Measurements from ENCODE around the gene PDCD1LG2. TPM values are rescaled to one million over a fixed set of nuclear protein-coding genes. Genes with fewer than 3 reads are reported as not detected.
A peak's percentile ranks its signal among the peaks of the same experiment; 100 is the strongest.
"Not testable (repeated sequence)": the region's sequence is repeated elsewhere in the genome, so short reads cannot be mapped to it uniquely, and the experiment has no call there.

PDCD1LG2 gene
- total RNA-seq, result 20.4 and 27.0 TPM in 2 replicates

DNA sequence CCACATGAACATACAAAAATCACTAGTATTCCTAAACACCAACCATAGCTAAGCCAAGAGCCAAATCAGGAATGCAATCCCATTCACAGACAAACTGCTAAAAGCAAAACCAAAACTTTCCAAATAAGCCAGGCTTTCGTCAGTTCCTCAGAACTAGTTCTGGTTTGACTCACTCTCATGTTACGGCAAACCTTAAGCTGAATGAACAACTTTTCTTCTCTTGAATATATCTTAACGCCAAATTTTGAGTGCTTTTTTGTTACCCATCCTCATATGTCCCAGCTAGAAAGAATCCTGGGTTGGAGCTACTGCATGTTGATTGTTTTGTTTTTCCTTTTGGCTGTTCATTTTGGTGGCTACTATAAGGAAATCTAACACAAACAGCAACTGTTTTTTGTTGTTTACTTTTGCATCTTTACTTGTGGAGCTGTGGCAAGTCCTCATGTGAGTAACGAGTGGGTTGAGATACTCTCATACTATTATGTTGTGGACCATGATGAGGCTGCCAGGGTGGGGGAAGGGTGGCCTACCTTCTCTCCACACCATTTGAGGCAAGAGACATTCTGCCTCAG, at the start of gene PDCD1LG2:
Gene PDCD1LG2, plus strand, starts transcription at position 172 of the 572 bp plus-strand sequence. CDS start 12,016 bp downstream, outside the sequence.
- DNase-seq (ENCODE audit: extremely low read depth, low read depth, low spot score), result no peak

DNA sequence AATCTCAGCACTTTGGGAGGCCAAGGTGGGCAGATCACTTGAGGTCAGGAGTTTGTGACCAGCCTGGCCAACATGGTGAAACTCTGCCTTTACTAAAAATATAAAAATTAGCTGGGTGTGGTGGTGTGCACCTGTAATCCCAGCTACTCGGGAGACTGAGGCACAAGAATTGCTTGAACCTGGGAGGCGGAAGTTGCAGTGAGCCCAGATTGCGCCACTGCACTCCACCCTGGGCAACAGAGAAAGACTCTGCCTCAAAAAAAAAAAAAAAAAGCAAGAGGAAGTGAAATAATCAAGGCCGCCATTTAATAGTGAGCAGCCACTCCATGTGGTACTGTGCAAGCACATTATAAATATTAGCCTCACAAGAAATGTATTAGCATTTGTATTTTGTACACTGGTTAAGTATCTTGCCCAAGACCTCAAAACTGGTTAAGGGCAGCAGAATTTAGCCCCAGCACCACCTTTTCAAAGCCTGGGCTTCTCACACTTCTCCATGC, 45.5 kb upstream of the PDCD1LG2 start:
- DNase-seq (ENCODE audit: extremely low read depth, low read depth, low spot score), result not testable (repeated sequence)

DNA sequence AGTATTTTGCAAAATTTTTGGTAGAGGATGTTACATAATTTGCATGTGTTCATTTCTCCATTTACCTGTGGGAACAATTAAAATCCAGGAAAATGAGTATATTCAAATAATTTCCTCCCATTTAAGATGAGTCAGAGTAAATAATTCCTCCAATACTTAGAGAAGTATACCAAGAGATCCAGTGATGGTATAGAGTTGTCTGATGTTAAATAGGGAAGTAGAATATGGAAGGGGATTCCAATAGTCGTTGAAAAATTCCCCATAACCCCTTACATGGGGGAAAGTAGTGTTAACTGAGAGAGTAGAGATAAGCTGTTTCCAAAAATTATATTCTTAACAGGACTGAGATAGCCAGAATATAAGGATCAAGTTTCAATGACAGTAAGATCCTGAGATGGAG, 44.3 kb upstream of the PDCD1LG2 start:
- no peak for DNase-seq (ENCODE audit: extremely low read depth, low read depth, low spot score)

DNA sequence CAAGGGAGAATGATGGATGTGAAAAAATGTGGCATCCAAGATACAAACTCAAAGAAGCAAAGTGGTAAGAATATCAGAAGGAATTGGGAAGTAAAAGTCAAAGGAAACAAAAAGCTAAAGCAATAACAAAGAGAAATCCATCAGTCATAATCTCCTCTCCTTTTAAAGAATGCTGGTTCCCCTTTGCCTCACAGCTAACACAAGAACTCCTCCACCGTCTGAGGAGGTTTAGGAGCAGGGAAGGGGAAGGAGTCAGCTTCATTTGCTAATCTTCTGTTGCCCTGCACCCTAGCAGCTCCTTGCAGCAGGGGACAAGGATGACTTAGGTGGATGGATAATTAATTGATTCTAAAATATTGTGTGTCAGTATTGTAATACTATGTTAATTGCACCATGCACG, 43.6 kb upstream of the PDCD1LG2 start:
- no peak for DNase-seq (ENCODE audit: extremely low read depth, low read depth, low spot score)

DNA sequence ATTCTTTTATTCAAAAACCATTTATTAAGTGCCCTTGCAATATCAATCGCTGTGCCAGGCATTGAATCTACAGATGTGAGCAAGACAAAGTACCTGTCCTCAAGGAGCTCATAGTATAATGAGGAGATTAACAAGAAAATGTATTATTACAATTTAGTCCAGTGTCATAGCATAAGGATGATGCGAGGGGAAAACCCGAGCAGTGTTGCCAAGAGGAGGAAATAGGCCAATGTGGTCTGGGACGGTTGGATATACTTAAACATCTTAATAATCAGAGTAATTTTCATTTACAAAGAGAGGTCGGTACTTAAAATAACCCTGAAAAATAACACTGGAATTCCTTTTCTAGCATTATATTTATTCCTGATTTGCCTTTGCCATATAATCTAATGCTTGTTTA, 41.5 kb upstream of the PDCD1LG2 start:
- no peak for DNase-seq (ENCODE audit: extremely low read depth, low read depth, low spot score)

DNA sequence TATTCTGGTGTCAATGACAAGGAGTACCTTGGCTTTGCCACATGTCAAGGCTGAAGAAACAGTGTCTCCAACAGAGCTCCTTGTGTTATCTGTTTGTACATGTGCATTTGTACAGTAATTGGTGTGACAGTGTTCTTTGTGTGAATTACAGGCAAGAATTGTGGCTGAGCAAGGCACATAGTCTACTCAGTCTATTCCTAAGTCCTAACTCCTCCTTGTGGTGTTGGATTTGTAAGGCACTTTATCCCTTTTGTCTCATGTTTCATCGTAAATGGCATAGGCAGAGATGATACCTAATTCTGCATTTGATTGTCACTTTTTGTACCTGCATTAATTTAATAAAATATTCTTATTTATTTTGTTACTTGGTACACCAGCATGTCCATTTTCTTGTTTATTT, 40.2 kb upstream of the PDCD1LG2 start:
- DNase-seq (ENCODE audit: extremely low read depth, low read depth, low spot score), result no peak

DNA sequence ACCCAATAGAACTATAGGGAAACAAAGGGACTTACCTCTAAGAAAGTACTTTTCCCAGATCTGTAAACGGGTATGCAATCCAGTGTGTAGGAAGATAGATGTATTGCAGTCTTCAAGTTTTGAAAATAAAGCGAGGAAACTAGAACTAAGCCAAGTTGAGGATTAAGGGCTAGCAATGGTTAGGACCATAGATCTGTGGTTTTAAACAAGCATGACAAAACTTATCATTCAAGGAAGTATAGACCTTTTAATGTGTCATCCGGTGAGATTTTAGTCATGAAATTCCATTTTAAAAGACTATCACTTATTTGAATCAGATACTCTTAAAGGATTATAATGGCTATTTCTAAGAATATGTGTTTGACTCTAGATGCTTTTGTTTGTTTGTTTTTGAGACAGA, 39.5 kb upstream of the PDCD1LG2 start:
- no peak for DNase-seq (ENCODE audit: extremely low read depth, low read depth, low spot score)

DNA sequence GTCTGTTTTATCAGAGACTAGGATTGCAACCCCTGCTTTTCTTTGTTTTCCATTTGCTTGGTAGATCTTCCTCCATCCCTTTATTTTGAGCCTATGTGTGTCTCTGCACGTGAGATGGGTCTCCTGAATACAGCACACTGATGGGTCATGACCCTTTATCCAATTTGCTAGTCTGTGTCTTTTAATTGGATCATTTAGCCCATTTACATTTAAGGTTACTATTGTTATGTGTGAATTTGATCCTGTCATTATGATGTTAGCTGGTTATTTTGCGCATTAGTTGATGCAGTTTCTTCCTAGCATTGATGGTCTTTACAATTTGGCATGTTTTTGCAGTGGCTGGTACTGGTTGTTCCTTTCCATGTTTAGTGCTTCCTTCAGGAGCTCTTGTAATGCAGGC, 34.7 kb upstream of the PDCD1LG2 start:
- DNase-seq (ENCODE audit: extremely low read depth, low read depth, low spot score), result not testable (repeated sequence)

DNA sequence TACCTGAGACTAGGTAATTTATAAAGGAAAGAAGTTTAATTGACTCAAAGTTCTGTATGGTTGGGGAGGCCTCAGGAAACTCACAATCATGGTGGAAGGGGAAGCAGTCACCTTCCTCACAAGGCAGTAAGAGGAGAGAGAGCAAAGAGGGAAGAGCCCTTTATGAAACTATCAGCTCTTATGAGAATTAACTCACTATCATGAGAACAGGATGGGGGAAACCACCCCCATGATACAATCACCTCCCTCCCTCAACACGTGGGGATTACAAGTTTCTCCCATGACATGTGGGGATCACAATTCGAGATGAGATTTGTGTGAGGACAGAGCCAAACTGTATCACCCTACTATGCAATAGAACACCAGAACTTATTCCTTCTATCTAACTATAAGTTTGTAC, 32.1 kb upstream of the PDCD1LG2 start:
- no peak for DNase-seq (ENCODE audit: extremely low read depth, low read depth, low spot score)

DNA sequence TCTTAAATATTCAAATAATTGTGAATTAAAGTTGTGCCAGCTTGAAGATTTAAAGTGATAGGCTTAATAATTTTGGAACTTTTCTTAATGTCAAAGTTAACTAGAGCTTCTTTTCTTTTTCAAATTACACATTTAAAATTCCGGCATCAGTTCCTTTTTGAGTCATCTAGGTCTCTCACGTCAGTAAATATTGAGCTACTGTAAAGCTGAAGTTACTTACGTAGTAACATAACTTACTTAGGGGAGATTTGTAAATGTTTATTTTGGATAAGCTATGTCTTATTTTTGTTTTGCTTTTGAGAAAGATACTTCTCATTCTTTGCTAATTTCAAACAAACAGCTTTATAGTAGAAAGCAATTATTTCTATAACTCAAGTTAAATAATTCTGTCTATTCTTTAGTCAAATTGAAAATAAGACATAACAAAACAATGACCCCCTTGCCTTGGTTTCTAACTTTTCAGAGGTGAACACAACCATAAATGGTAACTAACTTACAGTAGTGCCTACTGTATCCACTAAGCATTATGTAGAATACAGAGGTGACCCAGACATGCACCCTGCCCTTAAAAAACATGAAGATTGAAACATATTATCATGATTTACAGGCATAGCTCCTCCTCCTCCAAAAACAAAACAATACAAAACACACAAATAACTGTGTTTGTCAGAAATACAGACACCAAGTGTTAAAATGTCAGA, 30.2 kb upstream of the PDCD1LG2 start:
- no peak for DNase-seq (ENCODE audit: extremely low read depth, low read depth, low spot score)

DNA sequence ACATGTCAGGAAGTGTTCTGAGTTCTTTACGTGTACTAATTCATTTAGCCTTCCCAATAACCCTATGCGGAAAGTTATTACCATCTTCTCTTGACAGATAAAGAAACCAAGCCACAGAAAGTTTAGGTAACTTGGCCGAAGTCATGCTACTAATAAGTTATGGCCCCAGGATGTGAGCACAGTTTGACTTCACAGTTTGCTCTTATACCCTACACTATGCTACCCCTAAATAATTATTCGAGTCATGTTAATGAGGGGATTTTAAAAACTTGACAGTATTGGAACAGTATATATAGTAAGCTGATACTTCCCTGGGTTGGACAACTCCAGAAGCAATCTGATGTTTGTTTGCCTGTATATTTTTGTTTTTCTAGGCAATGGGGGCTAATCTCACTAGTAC, 29.4 kb upstream of the PDCD1LG2 start:
- no peak for DNase-seq (ENCODE audit: extremely low read depth, low read depth, low spot score)

DNA sequence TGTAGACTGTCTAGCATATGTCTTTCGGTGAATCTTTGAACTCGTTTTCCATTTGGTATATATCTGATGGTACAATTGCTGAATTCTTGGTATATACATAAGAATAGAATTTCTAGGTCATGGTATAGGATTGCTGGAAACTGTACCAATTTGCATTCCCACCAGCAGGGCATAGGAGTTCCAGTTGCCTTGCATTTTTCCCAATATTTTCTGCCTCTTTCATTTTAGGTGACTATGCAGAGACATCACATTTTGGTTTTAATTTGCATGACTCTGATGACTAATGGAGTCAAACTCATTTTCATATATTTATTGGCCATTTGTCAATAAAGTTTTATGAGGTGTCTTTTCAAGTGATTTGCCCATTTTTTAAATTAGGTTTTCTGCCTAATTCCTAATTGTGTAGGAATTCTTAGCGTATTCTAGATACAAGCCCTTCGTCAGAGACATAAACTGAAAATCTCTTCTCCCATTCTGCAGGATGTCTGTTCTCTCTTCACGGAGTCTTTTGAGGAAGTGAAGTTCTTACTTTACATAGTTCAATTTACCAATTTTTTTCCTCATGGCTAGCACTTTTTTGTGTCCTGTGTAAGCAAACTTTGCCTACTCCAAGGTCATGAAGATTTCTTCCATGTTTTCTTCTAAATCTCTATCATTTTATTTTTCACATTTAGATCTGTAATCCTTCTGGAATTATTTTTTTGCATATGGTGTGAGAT, 28.9 kb upstream of the PDCD1LG2 start:
- no peak for DNase-seq (ENCODE audit: extremely low read depth, low read depth, low spot score)

DNA sequence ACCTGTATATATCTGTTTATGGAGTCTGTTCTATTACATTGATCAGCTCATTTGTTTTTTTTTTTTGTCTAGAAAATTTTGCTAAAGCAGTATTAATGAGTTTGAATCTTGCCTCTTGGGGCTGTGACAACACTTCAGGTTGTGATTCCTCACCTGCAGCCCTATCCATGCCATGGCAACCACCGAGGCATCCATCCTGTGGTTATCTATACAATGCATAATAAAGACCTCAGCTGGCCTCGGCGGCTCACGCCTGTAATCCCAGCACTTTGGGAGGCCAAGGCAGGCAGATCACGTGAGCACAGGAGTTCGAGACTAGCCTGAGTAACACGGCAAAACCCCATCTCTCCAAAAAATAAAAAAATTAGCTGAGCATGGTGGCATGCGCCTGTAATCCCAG, 28.1 kb upstream of the PDCD1LG2 start:
- DNase-seq (ENCODE audit: extremely low read depth, low read depth, low spot score), result no peak

DNA sequence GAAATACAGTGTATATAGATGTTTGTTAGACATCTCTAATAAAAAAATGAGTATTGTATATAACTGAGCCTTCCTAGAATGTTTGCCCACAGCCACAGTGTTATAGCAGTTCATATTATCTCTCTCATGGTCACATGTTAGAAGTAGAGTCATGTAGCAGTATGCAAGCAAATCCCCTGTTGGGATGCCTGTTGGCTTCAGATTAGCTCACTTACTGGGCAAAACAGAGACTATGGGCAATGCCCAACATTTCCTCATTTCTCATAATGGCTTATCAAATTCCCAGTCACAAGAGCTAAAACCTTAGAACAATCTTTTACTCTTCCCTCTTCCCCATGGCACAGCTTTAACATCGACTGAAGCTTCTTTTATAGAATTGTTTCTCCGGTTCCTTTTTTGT, 27.0 kb upstream of the PDCD1LG2 start:
- no peak for DNase-seq (ENCODE audit: extremely low read depth, low read depth, low spot score)

DNA sequence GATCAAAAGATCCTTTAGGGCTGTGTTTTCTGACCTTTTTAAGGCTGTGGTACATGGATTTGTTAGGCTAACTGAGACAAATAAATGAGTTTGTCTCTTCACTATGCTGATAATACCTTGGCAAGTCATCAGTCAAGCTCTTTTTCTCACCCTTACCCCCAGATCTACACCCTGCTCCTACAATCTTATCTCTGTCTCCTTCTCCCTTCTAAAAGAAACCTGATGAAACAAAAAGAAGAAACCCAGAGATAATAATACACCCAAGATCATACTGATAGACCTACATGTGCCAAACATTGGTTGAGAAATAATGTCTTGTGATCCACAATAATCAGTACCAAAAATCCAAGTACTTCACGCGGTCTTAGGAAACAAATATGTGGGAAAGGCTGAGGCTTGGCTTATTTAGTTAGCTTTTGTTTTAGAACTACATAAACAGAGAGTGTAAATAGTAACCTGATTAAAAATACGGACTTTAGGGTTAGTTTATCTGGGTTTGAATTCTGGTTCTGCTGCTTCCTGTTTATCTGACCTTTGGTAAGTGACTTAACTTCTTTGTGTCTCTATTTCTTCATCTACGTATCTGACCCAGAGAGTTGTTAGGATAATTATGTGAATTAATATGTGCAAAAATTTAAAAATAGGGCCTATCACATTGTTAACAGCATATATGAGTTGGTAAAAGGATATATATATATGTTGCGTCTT, 24.8 kb upstream of the PDCD1LG2 start:
- no peak for DNase-seq (ENCODE audit: extremely low read depth, low read depth, low spot score)

DNA sequence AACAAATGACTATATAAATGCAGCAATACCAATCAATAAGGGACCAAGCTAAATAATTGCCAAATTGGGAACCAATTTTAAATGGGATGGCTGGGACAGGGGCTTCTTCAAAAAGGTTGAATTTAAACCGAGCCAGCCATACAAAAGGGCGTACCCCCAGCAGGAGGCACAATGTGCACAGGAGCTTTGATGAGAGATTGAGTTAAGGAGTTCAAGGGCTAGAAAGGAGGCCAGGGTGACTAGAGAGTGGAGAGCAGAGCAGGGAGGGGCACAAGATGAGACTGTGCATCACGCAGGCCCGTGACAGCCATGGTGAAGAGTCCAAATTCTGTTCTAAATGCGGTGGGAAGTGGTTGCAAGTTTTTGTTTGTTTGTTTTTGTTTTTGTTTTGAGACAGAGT, 23.3 kb upstream of the PDCD1LG2 start:
- DNase-seq (ENCODE audit: extremely low read depth, low read depth, low spot score), result no peak

DNA sequence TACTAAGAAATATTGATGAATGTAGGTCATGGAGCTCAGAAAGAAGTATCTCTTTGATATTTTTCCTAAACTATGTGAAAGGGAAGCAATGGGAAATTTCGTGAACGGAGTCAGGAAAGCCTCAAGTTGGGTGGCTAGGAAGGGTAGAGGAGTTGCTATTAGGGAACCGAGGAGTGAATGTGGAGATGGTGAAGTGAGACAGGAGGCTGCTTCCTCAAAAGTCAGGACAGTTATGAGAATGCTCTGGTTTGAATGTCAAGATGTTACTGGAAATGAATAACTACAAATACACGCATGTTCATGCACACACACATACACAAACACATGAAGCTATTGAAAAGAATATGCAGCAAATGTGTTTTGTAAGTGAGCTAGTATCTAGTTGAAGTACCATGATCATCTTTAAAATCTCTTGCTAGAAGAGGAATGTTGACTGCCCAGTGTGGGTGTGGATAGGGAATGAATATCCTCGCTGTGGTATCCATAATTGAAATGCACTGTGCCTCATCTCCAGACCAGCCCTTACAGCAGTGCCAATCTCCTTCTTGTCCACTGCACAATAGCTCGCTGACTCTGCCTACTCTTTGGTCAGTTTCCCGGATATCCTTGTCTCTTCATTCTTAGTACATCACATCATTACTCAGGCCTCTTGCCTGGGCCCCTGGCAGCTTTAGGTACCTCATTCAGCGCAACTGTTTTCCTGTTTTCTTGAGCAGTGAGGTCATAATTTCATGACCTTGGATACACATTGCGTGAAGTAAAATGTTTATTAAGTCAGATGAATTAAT, 21.9 kb upstream of the PDCD1LG2 start:
- DNase-seq (ENCODE audit: extremely low read depth, low read depth, low spot score), result peak; percentile 70

DNA sequence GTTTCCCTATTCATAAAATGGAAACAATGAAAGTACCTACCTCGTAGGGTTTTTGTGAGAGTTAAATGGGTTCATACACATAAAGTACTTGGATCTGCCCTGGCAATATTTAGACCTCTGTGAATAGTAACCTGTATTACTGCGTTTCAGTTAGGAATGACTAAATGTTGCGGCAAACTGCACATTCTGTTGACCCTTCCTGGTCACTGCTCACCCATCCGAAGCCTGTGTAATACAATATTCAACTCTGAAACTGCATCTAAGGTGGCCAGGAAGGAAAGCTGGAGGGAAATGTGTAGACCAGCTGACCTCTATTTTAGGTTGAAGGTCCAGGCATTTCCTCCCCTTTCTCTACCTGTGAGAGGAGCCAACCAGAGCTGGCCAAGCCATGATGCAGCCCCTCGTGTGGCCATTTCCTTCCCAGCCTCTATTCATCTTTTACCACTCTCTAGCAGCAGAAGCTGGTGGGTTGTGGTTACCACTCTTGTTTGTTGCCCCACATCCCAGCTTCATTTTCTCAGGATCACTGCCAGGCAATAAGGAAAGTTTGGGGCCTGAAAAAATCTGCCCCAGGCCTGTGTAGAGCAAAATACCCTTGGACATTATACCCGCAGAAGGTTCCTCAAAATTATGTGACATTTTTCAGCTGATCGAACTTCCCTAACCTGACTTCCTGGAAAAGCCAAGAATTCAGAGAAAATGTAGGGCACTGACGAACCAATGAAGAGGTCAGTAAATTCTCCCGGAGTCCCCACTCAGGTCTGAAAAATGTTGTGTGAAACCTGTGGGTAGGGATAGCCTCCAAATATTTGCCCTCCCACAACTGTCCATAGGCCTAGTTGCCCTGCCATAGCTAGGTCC, 20.5 kb upstream of the PDCD1LG2 start:
- no peak for DNase-seq (ENCODE audit: extremely low read depth, low read depth, low spot score)

DNA sequence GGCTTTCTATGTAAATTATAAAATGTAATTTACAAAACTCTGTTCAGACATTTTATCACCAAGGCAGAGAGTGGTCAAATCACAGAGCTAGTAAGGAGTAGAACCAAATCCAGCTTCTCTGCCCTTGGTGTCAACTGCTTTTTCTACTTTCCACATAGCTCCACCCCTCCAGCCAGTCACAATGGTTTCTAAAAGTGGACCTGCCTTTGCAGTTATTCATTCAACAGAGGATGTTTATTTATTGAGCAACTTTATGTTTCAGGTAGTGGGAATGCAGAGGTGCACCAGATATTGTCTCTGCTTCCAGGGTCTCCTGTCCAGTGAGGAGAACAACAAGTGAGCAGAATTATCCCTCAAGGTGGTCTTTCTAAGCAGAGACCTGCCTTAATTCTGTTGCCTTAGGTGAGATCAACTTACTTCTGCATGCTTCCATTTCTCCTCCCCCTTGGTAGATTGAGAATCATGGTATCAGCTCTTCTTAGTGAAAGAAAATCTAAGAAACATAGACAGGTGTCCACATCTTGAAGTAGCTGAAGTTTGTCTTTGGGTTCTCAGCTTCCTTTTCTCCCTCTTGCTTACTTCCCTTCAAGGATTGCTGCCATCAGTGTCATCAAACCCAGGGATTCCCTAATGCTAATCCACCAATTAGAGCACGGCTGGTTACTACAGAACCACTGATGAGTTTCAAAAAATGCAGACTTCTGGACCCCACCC, 17.2 kb upstream of the PDCD1LG2 start:
- no peak for DNase-seq (ENCODE audit: extremely low read depth, low read depth, low spot score)

Measured in glomerular endothelial cell (primary cell).